Bronchial epithelial cell (primary cell): ENCODE data around the gene MAS1L. TPM values are rescaled to one million over a fixed set of nuclear protein-coding genes. Genes with fewer than 3 reads are reported as not detected.
A peak's percentile ranks its signal among the peaks of the same experiment; 100 is the strongest.

Experiments
- DNase-seq: peaks from one replicate; pipeline ENCODE4 v3.0.0-alpha.2; 2010; ENCODE audit warnings: low read depth
- FAIRE-seq: peaks from 2 replicates; lab custom pipeline; 2011; peaks lifted over from hg19 to GRCh38; lab: Jason Lieb, UNC
- H3K27me3 ChIP-seq: 2 replicates; pipeline ENCODE4 v1.5.1; 2011; ENCODE audit warnings: low read length; ENCODE audit not compliant: control insufficient read depth, insufficient read depth
- H3K36me3 ChIP-seq: 2 replicates; pipeline ENCODE4 v1.5.1; 2011; ENCODE audit warnings: low read length; ENCODE audit not compliant: control insufficient read depth, insufficient read depth
- H3K4me3 ChIP-seq: 2 replicates; pipeline ENCODE4 v1.5.1; 2011; ENCODE audit warnings: mild to moderate bottlenecking, low read depth, low read length, control low read depth
- total RNA-seq: library from RNA; depleted of rRNA; stranded (reverse); fragments of >200 nt; gene quantifications from 2 replicates; pipeline ENCODE4 v1.2.1, GENCODE V29; 2014
- TF ChIP-seq, protein P1 (sequence below): IDR thresholded peaks from 2 replicates; pipeline ENCODE4 v1.5.1; 2011; ENCODE audit warnings: mild to moderate bottlenecking, moderate library complexity, low read length, control low read depth, inconsistent platforms; ENCODE audit not compliant: insufficient read depth, severe bottlenecking

MAS1L gene
- total RNA-seq, 1 donor from 2014 or later: not detected

DNA sequence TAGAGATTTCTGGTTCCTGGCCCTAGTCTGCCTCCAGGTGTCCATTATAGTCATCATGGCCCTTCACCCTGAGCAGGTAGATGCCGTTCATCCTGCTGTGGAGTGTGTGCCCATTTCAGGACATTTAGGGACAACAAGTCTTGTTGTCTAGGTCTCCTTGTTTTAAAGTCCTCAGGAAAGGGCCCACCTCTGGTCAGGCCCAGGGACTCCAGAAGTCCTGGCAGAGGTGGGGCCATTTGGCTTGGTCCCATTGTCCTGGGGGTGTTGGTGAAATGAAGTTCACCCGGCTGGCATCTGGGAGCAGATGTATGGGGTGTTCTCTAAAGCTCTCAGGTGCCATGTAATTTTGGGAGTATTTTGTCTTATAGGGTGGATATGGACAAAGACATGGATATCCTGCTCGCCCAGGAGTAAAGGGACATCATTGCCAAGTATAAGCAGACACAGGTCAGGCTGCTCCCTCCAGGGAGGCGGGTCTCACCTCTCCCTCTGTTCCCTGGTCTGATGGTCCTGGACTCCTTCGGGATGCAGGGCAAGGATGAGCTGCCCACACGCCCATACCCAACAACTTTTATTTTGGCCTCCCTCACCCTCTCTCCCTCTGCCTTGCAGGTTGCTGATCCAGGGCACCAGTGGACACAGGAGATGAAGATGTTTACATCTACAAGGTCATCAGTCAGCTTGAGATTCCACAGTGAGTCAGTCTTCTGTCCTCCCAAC lies 31.7 kb upstream of the MAS1L start:
- H3K27me3 ChIP-seq: no peaks in the 10 kb centered on the region
- DNase-seq: no peak
- no peak for FAIRE-seq

DNA sequence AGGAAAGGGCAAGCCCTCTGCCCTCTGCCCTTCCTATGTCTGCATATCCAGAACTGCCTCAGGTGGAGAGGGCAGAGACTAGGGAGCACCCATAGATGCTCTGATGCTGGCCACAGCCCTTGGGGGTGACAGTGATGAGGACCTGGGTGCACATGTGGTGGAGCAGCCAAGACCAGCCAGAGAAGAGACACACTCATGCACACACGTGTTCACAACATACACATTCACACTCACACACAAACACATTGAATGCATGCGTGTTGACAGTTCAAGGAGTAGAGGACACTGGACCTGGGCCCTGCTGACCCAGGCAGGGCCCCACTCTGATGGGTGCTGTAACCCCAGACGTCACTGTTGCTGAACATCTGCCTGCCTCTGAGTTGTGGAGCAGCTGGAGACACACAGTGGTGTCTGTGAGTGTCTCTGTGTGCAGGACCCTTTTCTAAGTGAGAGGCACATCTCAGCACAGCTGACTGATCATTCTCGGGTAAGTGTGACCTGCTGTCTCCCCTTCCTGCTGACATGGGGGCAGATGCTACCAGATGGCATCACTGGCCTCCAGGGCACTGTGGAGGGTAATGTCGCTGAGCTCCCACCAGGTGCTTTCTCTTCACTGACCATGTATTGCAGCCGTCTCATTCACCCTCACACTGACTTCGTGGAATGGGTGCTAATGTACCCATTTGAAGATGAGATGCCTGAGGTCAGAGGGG lies 30.1 kb upstream of the MAS1L start:
- H3K27me3 ChIP-seq: no peaks in the 10 kb centered on the region
- H3K36me3 ChIP-seq: no peaks in the 10 kb centered on the region
- TF ChIP-seq, protein P1, sequence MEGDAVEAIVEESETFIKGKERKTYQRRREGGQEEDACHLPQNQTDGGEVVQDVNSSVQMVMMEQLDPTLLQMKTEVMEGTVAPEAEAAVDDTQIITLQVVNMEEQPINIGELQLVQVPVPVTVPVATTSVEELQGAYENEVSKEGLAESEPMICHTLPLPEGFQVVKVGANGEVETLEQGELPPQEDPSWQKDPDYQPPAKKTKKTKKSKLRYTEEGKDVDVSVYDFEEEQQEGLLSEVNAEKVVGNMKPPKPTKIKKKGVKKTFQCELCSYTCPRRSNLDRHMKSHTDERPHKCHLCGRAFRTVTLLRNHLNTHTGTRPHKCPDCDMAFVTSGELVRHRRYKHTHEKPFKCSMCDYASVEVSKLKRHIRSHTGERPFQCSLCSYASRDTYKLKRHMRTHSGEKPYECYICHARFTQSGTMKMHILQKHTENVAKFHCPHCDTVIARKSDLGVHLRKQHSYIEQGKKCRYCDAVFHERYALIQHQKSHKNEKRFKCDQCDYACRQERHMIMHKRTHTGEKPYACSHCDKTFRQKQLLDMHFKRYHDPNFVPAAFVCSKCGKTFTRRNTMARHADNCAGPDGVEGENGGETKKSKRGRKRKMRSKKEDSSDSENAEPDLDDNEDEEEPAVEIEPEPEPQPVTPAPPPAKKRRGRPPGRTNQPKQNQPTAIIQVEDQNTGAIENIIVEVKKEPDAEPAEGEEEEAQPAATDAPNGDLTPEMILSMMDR: no peak
- no peak overlapping the region for H3K4me3 ChIP-seq
- FAIRE-seq: no peak
- no peak for DNase-seq

More for the DNA sequence above, 31.7 kb upstream of the MAS1L start:
- Histone ChIP-seq H3K36me3 (no peaks in the 10 kb centered on the region), H3K4me3 (no peak overlapping the region)
- TF ChIP-seq, protein P1: no peak

DNA sequence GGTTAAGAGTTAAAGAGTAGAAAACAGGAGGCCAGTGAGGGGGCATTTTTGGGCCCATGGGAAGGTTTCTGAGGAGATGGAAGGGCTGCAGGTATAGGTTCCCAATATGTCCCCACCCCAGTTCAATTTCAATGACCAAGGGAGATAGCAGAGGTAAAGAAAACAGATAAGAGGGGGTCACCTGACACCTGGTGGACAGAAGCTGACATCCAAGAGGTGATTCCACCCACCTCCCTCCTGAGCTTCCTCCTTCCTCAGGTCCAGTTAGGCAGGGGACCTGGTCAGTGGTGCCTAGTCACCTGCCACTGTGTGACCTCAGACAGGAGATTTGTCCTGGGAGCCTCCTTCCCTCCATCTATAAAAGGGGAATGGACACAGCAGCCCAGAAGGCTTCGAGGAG lies 29.5 kb upstream of the MAS1L start:
- TF ChIP-seq, protein P1: no peak
- DNase-seq (no peak), FAIRE-seq (no peak)
- H3K36me3 ChIP-seq: no peaks in the 10 kb centered on the region
- H3K27me3 ChIP-seq: no peaks in the 10 kb centered on the region
- H3K4me3 ChIP-seq: no peak overlapping the region

DNA sequence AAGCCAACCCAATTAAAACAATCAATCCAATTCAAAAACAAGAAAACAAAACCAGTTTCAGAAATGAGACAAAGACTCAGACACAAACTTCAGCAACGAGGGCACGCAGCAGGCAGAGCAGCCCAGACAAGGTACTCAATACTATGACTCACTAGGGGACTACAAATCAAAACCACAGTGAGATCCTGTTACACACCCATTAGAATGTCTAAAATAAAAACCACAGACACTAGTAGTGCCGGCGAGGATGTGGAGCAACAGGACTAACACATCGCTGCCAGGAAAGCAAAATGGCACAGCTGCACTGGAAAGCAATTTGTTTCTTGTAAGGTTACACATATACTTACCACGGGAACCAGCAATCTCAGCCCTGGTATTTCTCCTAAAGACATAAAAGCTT lies 28.4 kb upstream of the MAS1L start:
- DNase-seq (peak; percentile 90), FAIRE-seq (peak; percentile 36)
- TF ChIP-seq, protein P1: no peak
- Histone ChIP-seq H3K4me3 (no peak overlapping the region), H3K36me3 (no peaks in the 10 kb centered on the region), H3K27me3 (no peaks in the 10 kb centered on the region)

DNA sequence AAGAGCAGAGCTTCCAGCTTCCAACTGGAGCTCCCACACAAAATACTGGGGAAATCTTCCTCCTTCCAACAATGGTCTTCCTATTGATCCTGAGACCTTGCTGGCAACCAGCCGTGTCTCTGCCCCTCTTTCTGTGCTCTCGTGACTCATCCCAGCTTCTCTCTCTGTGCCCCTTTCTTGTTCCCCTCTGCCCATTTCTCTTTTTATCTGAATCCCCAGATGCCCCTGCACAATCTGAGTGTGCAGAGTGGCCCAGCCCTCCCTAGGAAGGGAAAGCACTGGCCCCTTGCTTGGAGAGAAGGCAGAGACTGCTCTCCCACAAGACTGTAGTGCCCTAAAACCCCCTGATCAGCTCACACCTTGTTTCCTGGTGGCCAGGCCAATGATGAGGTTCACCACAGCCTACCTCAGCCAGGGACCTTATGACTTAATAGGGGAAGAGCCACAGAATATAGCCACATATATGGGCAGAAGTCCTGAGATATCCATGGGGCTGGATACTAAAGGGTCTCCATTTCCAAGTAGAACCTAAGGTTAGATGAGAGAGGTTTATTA lies 23.1 kb upstream of the MAS1L start:
- H3K4me3 ChIP-seq: no peak overlapping the region
- no peak for DNase-seq
- peak; percentile 7 for FAIRE-seq
- no peaks in the 10 kb centered on the region for H3K36me3 ChIP-seq
- TF ChIP-seq, protein P1: no peak
- H3K27me3 ChIP-seq: peaks cover 3% of the 10 kb centered on the region
